ENCODE results near the gene SNAP29.
A peak's percentile ranks its signal among the peaks of the same experiment; 100 is the strongest.
"Not testable (repeated sequence)": the region's sequence is repeated elsewhere in the genome, so short reads cannot be mapped to it uniquely, and the experiment has no call there.

Gene SNAP29

DNA sequence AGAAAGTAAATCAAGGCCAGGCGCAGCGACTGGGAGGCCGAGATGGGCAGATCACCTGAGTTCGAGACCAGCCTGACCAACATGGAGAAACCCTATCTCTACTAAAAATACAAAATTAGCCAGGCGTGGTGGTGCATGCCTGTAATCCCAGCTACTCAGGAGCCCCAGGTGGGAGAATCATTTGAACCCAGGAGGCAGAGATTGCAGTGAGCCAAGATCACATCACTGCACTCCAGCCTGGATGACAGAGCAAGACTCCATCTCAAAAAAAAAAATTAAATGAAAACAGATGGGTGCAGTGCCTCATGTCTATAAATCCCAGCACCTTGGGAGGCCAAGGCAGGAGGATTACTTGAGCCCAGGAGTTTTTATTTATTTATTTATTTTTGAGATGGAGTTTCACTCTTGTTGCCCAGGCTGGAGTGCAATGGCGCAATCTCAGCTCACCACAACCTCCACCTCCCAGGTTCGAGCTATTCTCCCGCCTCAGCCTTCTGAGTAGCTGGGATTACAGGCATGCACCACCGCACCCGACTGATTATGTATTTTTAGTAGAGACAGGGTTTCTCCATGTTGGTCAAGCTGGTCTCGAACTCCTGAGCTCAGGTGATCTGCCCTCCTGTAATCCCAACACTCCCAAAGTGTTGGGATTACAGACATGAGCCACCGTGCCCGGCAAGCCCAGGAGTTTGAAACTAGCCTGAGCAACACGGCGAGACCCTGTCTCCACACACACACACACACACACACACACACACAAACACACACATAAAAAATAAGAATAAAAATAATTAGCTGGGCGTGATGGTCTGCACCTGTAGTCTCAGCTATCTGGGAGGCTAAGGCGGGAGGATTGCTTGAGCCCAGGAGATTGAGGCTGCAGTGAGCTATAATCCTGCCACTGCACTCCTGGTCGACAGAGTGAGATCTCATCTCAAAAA, 42.6 kb downstream of the SNAP29 start:
- not testable (repeated sequence) for DNase-seq (ENCODE audit: low spot score)

GRCh38 chr22:20903093-20903492, 44.3 kb downstream of the SNAP29 start:
- DNase-seq (ENCODE audit: low spot score): no peak

DNA sequence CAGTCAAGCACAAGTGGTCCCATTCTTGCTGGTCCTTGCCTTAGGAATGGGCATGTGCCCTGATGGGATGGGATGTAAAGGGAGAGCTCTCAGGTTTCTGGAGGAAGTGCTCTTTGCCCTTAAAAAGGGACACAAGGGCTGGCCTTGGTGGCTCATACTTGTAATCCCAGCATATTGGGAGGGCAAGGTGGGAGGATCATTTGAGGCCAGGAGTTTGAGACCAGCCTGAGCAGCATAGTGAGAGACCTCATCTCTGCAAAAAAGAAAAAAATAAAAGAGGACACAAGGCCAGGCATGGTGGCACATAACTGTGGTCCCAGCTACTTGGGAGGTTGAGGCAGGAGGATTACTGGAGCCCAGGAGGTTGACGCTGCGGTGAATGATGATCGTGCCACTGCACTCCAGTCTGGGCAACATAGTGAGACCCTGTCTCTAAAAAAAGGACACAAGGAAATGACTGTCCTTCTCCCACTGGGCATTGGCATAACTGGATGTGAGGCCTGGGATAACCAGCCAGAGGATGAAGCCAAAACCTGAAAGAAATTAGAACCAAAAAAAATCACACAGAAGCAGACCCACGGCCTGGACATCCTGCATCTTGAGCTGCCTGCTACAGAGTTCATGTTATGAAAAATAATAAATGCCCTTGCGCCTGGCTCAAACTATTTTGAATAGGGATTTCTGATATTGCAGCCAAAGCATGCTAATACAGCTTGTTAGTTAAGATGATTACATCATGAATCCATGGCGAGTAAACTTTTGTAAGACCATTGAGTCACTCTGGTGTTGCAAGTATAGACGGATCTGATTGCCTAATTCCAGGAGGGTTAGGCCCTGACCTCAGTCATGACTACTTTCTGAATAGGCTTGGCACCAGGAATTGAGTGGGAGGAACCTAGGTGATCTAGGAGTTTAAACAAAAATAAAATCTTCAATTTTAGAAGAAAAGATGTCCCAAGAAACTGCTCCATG, 45.5 kb downstream of the SNAP29 start:
- peak; percentile 47 for DNase-seq (ENCODE audit: low spot score)

- no peak for DNase-seq (ENCODE audit: low spot score)
Measured at GRCh38 chr22:20904980-20905355, 46.2 kb downstream of the SNAP29 start.

- DNase-seq (ENCODE audit: low spot score): no peak
Measured at GRCh38 chr22:20905415-20906386, 46.9 kb downstream of the SNAP29 start.

DNA sequence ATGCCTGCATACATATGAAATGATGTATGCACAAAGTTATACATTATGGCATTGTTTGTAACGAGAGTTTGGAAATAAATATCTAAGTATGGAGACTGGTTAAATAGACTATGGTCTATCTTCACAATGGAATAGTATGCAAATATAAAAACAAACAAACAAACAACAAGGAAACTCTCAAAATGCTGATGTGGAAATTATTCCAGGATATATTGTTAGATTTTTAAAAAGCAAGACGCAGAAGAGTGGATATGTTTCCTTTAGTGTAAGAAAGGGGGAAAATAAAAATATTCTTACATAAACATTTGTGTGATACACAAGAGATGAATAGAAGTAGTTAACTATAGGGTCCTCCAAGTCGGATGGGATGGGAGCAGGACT, 47.6 kb downstream of the SNAP29 start:
- no peak for DNase-seq (ENCODE audit: low spot score)

GRCh38 chr22:20908717-20909116, 49.9 kb downstream of the SNAP29 start:
- not testable (repeated sequence) for DNase-seq (ENCODE audit: low spot score)

- DNase-seq (ENCODE audit: low spot score): no peak
Measured at GRCh38 chr22:20909543-20910303, 50.9 kb downstream of the SNAP29 start.

DNA sequence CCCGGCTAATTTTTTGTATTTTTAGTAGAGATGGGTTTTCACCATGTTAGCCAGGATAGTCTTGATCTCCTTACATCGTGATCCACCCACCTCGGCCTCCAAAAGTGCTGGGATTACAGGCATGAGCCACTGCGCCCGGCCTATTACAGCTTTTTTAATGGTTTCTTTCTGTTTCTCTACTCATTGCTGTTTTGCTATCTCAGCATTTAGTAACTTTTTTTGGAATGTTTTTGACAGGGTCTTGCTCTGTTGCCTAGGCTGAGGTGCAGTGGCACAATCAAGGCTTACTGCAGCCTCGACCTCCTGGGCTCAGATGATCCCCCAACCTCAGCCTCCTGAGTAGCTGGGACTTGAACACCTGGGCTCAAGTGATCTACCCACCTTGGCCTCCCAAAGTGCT, 53.7 kb downstream of the SNAP29 start:
- DNase-seq (ENCODE audit: low spot score): no peak

GRCh38 chr22:20916916-20917810, 58.4 kb downstream of the SNAP29 start, which contains the start of gene CRKL:
CRKL (plus strand) TSS chr22:20917407; CDS start chr22:20917935, 528 bp downstream.
- DNase-seq (ENCODE audit: low spot score): peak; percentile 98

GRCh38 chr22:20918663-20919218, 59.9 kb downstream of the SNAP29 start:
- no peak for DNase-seq (ENCODE audit: low spot score)

DNA sequence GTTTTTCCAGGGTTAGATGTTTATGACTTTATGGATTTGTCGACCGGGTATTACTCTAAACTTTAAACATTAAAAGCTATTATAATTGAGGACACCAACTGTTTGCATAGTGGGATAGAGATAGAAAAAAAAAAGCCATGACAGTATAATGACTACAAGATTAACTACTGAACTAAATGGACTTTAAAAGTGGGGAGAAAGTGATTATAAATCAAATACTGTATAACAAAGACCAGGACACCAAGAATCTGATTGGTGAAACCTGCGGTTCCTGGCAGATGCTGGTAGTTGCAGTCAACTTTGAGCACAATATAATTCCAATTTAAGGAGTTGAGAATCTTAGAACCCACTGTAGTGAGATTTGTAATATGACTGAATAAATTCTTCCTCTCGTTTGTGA, 60.9 kb downstream of the SNAP29 start:
- no peak for DNase-seq (ENCODE audit: low spot score)

GRCh38 chr22:20920881-20921203, 62.0 kb downstream of the SNAP29 start:
- no peak for DNase-seq (ENCODE audit: low spot score)

DNA sequence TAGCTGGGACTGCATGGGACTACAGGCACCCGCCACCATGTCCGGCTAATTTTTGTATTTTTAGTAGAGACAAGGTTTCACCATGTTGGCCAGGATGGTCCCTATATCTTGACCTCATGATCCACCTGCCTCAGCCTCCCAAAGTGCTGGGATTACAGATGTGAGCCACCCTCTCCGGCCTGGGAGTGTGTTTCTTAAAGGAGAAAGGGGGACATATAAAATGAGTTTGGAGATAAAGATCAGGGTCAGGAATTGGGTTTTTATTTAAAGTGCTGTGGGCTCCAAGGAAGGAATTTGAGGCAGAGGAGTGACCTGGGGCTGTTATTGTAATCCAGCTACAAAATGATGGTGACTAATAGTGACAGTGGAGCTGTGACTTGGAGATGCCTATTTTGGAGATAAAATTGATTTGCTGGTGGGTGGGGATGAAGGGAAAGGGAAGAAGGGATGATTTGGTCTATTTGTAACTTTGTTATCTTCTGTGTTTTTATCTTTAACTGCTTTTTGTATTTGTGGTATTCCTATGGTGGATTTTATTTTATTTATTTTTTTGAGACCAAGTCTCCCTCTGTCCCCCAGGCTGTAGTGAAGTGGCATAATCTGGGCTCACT, 63.4 kb downstream of the SNAP29 start:
- DNase-seq (ENCODE audit: low spot score): no peak

GRCh38 chr22:20926243-20926642, 67.4 kb downstream of the SNAP29 start:
- DNase-seq (ENCODE audit: low spot score): no peak

- no peak for DNase-seq (ENCODE audit: low spot score)
Measured at GRCh38 chr22:20927940-20928572, 69.2 kb downstream of the SNAP29 start.

GRCh38 chr22:20928573-20928967, 69.8 kb downstream of the SNAP29 start:
- DNase-seq (ENCODE audit: low spot score): no peak

GRCh38 chr22:20930004-20930403, 71.2 kb downstream of the SNAP29 start:
- DNase-seq (ENCODE audit: low spot score): no peak

Measured in LoVo (cell line).